ENCODE results near the gene RNU7-1. TPM values are rescaled to one million over a fixed set of nuclear protein-coding genes. Genes with fewer than 3 reads are reported as not detected.

Gene RNU7-1
- total RNA-seq, 1 donor from 2014 or later, result not detected

DNA sequence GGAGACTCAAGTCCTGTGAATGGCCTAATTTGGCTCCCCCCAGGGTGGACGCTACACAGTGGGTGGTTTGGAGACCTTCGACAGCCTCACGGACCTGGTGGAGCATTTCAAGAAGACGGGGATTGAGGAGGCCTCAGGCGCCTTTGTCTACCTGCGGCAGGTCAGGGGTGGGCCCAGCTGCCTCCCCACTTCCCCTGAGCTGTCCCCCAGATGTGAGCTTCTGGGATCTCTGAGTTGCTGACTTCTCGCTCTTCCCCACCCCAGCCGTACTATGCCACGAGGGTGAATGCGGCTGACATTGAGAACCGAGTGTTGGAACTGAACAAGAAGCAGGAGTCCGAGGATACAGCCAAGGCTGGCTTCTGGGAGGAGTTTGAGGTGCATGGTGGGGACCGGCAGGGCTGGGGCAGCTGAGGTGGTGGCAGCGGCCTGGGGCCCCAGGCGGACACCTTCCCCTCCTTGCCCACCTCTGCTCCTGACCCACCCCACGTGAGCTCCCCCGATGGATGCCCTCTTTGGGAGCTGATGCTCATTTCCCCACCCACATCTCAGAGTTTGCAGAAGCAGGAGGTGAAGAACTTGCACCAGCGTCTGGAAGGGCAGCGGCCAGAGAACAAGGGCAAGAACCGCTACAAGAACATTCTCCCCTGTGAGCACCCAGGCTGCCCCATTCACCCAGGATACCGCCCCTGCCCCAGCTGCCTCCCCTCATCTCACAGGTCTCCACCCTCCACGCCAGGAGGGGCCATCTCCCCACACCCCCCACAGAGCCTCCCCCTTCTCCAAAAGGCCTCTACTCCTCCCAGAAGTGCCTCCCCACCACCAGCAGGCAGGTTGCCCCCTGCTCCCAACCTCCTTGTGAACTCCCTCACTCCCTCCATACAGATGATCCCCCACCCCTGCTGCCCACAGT is 11.7 kb downstream of the RNU7-1 start:
- TF ChIP-seq, protein P1, sequence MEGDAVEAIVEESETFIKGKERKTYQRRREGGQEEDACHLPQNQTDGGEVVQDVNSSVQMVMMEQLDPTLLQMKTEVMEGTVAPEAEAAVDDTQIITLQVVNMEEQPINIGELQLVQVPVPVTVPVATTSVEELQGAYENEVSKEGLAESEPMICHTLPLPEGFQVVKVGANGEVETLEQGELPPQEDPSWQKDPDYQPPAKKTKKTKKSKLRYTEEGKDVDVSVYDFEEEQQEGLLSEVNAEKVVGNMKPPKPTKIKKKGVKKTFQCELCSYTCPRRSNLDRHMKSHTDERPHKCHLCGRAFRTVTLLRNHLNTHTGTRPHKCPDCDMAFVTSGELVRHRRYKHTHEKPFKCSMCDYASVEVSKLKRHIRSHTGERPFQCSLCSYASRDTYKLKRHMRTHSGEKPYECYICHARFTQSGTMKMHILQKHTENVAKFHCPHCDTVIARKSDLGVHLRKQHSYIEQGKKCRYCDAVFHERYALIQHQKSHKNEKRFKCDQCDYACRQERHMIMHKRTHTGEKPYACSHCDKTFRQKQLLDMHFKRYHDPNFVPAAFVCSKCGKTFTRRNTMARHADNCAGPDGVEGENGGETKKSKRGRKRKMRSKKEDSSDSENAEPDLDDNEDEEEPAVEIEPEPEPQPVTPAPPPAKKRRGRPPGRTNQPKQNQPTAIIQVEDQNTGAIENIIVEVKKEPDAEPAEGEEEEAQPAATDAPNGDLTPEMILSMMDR (conservative IDR thresholded peaks at IDR 0.05; ENCODE audit: low read depth, low read length), result no peak
- DNase-seq (ENCODE audit: low read depth), result no peak
- H3K4me3 ChIP-seq (ENCODE audit: low read depth, low read length), result no peak overlapping the region

DNA sequence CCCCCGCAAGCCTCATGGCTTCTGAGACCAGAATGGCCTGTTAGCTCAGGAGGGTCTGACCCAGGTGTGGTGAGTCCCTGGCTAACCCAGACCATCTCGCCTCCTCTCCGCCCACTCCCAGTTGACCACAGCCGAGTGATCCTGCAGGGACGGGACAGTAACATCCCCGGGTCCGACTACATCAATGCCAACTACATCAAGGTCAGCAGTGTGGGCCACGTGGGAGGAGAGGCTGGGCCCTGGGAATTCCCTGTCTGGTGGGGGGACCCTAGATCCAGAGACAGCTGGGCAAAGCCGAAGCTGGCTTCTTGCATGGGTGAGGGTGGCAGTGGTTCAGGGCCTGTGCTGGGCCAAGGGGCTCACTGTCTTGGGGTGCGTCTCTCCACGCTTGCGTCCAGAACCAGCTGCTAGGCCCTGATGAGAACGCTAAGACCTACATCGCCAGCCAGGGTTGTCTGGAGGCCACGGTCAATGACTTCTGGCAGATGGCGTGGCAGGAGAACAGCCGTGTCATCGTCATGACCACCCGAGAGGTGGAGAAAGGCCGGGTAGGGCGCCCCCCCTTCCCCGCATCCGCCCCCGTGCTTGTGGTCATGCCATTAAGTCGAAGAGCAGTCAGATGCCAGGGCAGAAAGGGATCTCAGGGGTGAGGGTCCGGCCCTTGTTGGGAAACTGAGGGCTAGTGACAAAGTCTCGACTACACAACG is 12.6 kb downstream of the RNU7-1 start:
- no peak overlapping the region for H3K4me3 ChIP-seq (ENCODE audit: low read depth, low read length)
- TF ChIP-seq, protein P1 (conservative IDR thresholded peaks at IDR 0.05; ENCODE audit: low read depth, low read length), result no peak
- no peak for DNase-seq (ENCODE audit: low read depth)

DNA sequence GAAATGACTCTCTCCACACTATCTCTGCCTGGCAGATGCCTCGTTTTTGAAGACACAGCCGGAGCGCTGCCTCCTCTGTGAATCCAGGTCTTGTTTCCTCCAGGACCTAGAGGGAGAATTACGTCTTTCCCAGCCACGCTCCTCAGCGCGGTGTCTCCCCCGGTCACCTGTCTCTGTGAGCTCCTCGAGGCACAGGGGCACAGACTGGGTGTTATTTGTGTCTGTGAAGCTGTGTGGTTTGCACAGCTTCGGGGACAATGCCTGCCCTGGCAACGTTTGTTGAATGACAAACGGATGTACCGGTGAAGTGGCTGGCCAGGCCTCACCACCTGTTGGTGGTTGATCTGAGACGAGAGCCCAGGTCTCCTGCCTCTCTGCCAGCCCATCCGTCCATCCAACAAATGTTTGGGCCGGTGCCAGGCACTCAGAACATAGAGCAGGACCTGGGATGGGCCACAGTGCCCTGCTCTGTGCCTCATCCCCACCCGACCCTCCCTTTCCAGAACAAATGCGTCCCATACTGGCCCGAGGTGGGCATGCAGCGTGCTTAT is 13.6 kb downstream of the RNU7-1 start:
- no peak overlapping the region for H3K4me3 ChIP-seq (ENCODE audit: low read depth, low read length)
- TF ChIP-seq, protein P1 (conservative IDR thresholded peaks at IDR 0.05; ENCODE audit: low read depth, low read length), result no peak

DNA sequence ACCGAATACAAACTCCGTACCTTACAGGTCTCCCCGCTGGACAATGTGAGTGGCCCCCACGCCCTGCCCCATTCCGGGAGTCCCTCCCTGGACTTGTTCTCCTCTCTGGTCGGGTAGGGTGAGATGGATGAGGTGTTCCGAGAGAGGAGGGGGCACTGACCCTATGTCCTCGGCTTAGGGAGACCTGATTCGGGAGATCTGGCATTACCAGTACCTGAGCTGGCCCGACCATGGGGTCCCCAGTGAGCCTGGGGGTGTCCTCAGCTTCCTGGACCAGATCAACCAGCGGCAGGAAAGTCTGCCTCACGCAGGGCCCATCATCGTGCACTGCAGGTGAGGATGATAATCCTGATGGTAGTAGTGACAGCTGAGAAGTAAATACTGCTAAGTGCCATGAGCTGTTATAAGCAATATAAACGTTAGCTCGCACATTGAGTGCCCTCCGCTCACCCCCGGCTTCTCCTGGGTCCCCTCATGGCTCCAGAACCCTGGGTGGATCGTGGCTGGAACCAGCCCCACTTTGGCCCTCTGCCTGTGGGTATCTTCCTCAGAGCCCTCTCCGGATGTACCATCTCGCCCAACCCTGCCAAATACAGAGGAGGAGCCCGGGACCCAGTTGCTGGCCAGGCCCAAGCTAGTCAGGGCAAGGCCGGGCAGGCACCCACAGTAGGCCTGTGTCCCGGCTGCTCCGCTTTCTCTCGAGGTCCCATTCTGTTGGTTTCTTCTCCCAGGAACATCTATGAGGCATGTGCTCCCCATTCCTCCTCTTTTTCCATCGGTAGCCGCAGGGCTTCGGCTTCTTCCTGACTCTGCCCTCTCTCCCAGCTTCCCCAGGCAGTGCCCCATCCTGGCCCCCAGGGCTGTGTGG is 14.4 kb downstream of the RNU7-1 start:
- TF ChIP-seq, protein P1 (conservative IDR thresholded peaks at IDR 0.05; ENCODE audit: low read depth, low read length), result no peak
- DNase-seq (ENCODE audit: low read depth), result no peak

More for the DNA sequence above, 13.6 kb downstream of the RNU7-1 start:
- DNase-seq (ENCODE audit: low read depth), result no peak

DNA sequence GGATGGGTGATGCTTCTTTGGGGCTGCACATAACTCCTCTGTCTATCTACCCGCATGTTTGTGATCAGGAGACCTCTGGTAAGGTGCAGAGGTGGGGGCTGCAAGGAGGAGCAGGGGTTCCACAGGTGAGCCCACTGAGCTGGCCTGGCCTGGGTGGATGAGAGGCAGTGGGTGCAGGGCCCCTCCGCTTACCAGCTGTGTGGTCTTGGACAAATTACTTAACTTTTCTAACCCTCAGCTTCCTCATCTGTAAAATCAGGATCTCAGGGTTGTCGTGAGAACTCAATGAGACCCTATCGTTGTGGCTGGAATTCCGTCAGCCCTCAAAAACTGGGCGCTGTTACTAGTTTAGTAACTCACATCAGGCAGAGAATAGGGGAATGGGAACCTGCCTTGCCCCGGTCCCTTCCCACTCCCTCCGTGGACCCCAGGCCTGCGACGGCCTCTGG is 15.0 kb downstream of the RNU7-1 start:
- H3K4me3 ChIP-seq (ENCODE audit: low read depth, low read length), result no peak overlapping the region
- no peak for DNase-seq (ENCODE audit: low read depth)
- TF ChIP-seq, protein P1 (conservative IDR thresholded peaks at IDR 0.05; ENCODE audit: low read depth, low read length), result no peak

More for the DNA sequence above, 14.4 kb downstream of the RNU7-1 start:
- no peak overlapping the region for H3K4me3 ChIP-seq (ENCODE audit: low read depth, low read length)

Data from epithelial cell of proximal tubule (primary cell).